B cell (primary cell): ENCODE results near the gene KLHL3. TPM values are rescaled to one million over a fixed set of nuclear protein-coding genes. Genes with fewer than 3 reads are reported as not detected.

ENCODE experiments used
- ATAC-seq: fragments of 200-7000 bp; cut with Tn5 transposase; one replicate; pipeline ENCODE4 v1.10.0; 2021; ENCODE audit warnings: low read depth, mild to moderate bottlenecking, moderate number of reproducible peaks, moderate library complexity
- CTCF ChIA-PET: fragments of 350-600 bp; sonication (Branson Sonifier 250); formaldehyde crosslinking; loops from one replicate; lab custom pipeline; 2021; ENCODE audit warnings: antibody characterized with exemption, inconsistent platforms; lab: Charles Lee
- POLR2A ChIA-PET: fragments of 350-600 bp; sonication (Branson Sonifier 250); formaldehyde crosslinking; loops from one replicate; lab custom pipeline; 2021; ENCODE audit warnings: antibody characterized with exemption; lab: Charles Lee
- DNase-seq: peaks from one replicate; pipeline ENCODE4 v3.0.0; 2013
- H2AFZ ChIP-seq: 2 replicates; pipeline ENCODE4 v1.6.1; 2012; ENCODE audit warnings: mild to moderate bottlenecking, low read depth, low read length; ENCODE audit not compliant: insufficient read depth, poor library complexity, severe bottlenecking
- H3K27ac ChIP-seq, 2 donors: 1 replicate in 1 of 2; 2 replicates in 1 of 2; pipeline ENCODE4 v1.5.1; 2012 to 2013; ENCODE audit warnings: low read length in 2 of 2, mild to moderate bottlenecking in 2 of 2, moderate library complexity in 1 of 2
- H3K27me3 ChIP-seq, 4 experiments: fragments of 200-600 bp in 1 of 4; sonication (generic) in 1 of 4; replicated peaks in 1 of 4; 1 replicate in 2 of 4; 2 replicates in 2 of 4; pipeline versions ENCODE4 v1.6.1 to v1.7.0; 2013 to 2016; ENCODE audit warnings: low read length in 3 of 4, mild to moderate bottlenecking in 2 of 4, mixed read lengths in 1 of 4, moderate library complexity in 1 of 4; ENCODE audit not compliant: insufficient read depth in 4 of 4, control insufficient read depth in 3 of 4; ENCODE audit errors: control extremely low read depth in 1 of 4
- H3K36me3 ChIP-seq, 2 experiments: replicated peaks in 1 of 2; 1 replicate in 1 of 2; 2 replicates in 1 of 2; pipeline versions ENCODE4 v1.6.1 to v1.7.1; 2013; ENCODE audit warnings: low read length in 1 of 2; ENCODE audit not compliant: insufficient read depth in 2 of 2, control insufficient read depth in 1 of 2; ENCODE audit errors: control extremely low read depth in 1 of 2, extremely low read depth in 1 of 2
- H3K4me1 ChIP-seq, 2 donors: fragments of 200-600 bp in 1 of 2; sonication (generic) in 1 of 2; 1 replicate in 1 of 2; 2 replicates in 1 of 2; pipeline versions ENCODE4 v1.5.1 to v1.6.1; 2013 to 2017; ENCODE audit warnings: low read length in 2 of 2; ENCODE audit not compliant: control insufficient read depth in 2 of 2, insufficient read depth in 2 of 2
- H3K4me2 ChIP-seq: replicated peaks from 2 replicates; pipeline ENCODE3; 2012; ENCODE audit warnings: mild to moderate bottlenecking, low read depth, low read length; ENCODE audit not compliant: poor library complexity, severe bottlenecking
- H3K4me3 ChIP-seq, 5 experiments: fragments of 200-600 bp in 1 of 5; sonication (generic) in 1 of 5; 1 replicate in 3 of 5; 2 replicates in 2 of 5; pipeline versions ENCODE4 v1.5.1 to v1.7.0; 2011 to 2016; ENCODE audit warnings: low read length in 4 of 5, mild to moderate bottlenecking in 4 of 5, low read depth in 2 of 5, control low read depth in 1 of 5, moderate library complexity in 1 of 5; ENCODE audit not compliant: insufficient read depth in 1 of 5; ENCODE audit errors: control extremely low read depth in 1 of 5, extremely low read depth in 1 of 5
- H3K79me2 ChIP-seq: fragments of 200-600 bp; sonication (generic); one replicate; pipeline ENCODE4 v1.6.0; 2016; ENCODE audit warnings: low read length; ENCODE audit not compliant: control insufficient read depth, insufficient read depth
- H3K9ac ChIP-seq: fragments of 200-600 bp; sonication (generic); 2 replicates; pipeline ENCODE4 v1.6.1; 2017; ENCODE audit warnings: mild to moderate bottlenecking, low read length, moderate library complexity
- H3K9me3 ChIP-seq, 3 donors: one replicate each; pipeline versions ENCODE4 v1.6.1 to v1.7.1; 2013; ENCODE audit warnings: low read length in 2 of 3; ENCODE audit not compliant: control insufficient read depth in 2 of 3, insufficient read depth in 1 of 3; ENCODE audit errors: control extremely low read depth in 1 of 3
- H4K20me1 ChIP-seq: 2 replicates; pipeline ENCODE4 v1.6.0; 2012; ENCODE audit warnings: mild to moderate bottlenecking, low read length; ENCODE audit not compliant: insufficient read depth, control insufficient read depth, poor library complexity, severe bottlenecking
- H3K27ac Mint-ChIP-seq: one replicate; pipeline ENCODE4 v1.8.0; 2021; ENCODE audit warnings: mixed read lengths
- H3K27me3 Mint-ChIP-seq: one replicate; pipeline ENCODE4 v1.8.0; 2021; ENCODE audit warnings: mixed read lengths
- H3K4me1 Mint-ChIP-seq: one replicate; pipeline ENCODE4 v1.8.0; 2021; ENCODE audit warnings: mixed read lengths
- H3K4me3 Mint-ChIP-seq: one replicate; pipeline ENCODE4 v1.8.0; 2021; ENCODE audit warnings: mixed read lengths
- H3K9me3 Mint-ChIP-seq: one replicate; pipeline ENCODE4 v1.8.0; 2022; ENCODE audit warnings: mixed read lengths; ENCODE audit not compliant: insufficient read depth
- EZH2 ChIP-seq: IDR thresholded peaks from 2 replicates; pipeline ENCODE4 v1.6.1; 2012; ENCODE audit warnings: borderline replicate concordance, low read depth, mild to moderate bottlenecking, moderate library complexity, low read length; ENCODE audit not compliant: insufficient read depth, poor library complexity, severe bottlenecking
- WGBS: methylation state at CpG from one replicate; pipeline ENCODE4 v1.1.5; 2013; ENCODE audit warnings: missing lambda C conversion rate; ENCODE audit not compliant: insufficient coverage; 5-methylcytosine and 5-hydroxymethylcytosine counted together
- intact Hi-C: fragments of 100-400 bp; cut with micrococcal nuclease; formaldehyde crosslinking; loops from one replicate; pipeline ENCODE4 v1.10.0; 2022
- polyA plus RNA-seq: library from polyadenylated mRNA; depleted of rRNA; stranded (reverse); fragments of >200 nt; gene quantifications from 2 replicates; pipeline ENCODE4 v1.2.3, GENCODE V29; 2012
- total RNA-seq, 2 donors: library from RNA; stranded (reverse); fragments of 120-200 nt in 1 of 2; gene quantifications; 1 replicate in 1 of 2; 2 replicates in 1 of 2; pipeline versions ENCODE4 v1.2.3 to v1.2.4, GENCODE V29; 2013 to 2022
- TF ChIP-seq, protein P1 (sequence below): fragments of 200-600 bp; IDR thresholded peaks from one replicate; pipeline ENCODE4 v1.8.0; 2022; ENCODE audit warnings: antibody characterized with exemption, mild to moderate bottlenecking

Gene KLHL3
- total and polyA plus RNA-seq, 2 donors (not counting 1 experiment from before 2014, with no cell fraction given) = 3.3 to 4.5 TPM

DNA sequence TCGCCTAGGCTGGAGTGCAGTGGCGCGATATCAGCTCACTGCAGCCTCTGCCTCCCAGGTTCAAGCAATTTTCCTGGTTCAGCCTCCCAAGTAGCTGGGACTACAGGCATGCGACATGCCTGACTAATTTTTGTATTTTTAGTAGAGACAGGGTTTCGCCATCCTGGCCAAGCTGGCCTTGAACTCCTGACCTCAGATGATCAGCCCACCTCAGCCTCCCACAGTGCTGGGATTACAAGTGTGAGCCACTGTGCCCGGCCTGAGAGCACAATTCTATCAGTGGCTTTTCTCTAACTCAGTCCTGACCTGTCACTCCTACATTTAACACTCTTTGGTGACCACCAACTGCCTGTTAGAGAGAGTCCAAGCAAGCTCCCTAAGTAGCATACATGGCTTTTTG, 154.1 kb downstream of the KLHL3 start:
- no peak overlapping the region for H3K4me2 ChIP-seq

DNA sequence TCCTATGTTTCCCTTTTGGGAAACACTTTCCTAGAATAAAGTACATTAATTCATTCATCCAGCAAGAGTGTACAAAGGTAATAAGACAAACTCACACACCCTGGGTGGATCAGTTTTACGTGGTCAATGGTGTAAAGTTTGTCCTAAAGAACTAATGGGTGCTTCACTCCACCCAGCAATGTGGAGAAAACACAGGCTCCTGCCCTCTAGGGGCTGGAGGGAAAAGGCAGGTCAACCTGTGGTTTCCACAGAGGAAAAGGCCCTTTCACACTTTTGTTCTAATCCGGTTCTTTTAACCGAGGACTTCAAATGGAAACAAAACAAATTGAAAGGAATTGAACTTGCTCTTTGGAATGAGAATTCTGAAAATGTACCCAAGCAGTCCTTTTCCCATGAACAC, 155.9 kb downstream of the KLHL3 start:
- TF ChIP-seq EZH2 = no peak
- TF ChIP-seq, protein P1, sequence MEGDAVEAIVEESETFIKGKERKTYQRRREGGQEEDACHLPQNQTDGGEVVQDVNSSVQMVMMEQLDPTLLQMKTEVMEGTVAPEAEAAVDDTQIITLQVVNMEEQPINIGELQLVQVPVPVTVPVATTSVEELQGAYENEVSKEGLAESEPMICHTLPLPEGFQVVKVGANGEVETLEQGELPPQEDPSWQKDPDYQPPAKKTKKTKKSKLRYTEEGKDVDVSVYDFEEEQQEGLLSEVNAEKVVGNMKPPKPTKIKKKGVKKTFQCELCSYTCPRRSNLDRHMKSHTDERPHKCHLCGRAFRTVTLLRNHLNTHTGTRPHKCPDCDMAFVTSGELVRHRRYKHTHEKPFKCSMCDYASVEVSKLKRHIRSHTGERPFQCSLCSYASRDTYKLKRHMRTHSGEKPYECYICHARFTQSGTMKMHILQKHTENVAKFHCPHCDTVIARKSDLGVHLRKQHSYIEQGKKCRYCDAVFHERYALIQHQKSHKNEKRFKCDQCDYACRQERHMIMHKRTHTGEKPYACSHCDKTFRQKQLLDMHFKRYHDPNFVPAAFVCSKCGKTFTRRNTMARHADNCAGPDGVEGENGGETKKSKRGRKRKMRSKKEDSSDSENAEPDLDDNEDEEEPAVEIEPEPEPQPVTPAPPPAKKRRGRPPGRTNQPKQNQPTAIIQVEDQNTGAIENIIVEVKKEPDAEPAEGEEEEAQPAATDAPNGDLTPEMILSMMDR = no peak
- Histone ChIP-seq H3K4me3 (no peak overlapping the region), H3K9ac (no peak overlapping the region), H3K27me3 (peaks cover 0 to 6% (median 0%) of the 10 kb centered on the region in 4 experiments), H4K20me1 (no peaks in the 10 kb centered on the region), H3K27ac (no peak overlapping the region), H3K4me1 (no peaks in the 10 kb centered on the region), H3K9me3 (no peaks in the 10 kb centered on the region), H3K36me3 (no peaks in the 10 kb centered on the region), H2AFZ (no peak overlapping the region), H3K79me2 (no peaks in the 10 kb centered on the region), H3K4me2 (no peak overlapping the region)
- ChIA-PET CTCF (no interaction called here), POLR2A (no interaction called here)
- intact Hi-C loops = no loop called here
- H3K4me3 Mint-ChIP-seq = no peak overlapping the region
- no CpG with 5 or more reads among the region's 3 CpGs for WGBS
- H3K27ac Mint-ChIP-seq = no peak overlapping the region
- peaks cover 34% of the 10 kb centered on the region for H3K27me3 Mint-ChIP-seq
- no peaks in the 10 kb centered on the region for H3K4me1 Mint-ChIP-seq
- DNase-seq (no peak), ATAC-seq (no peak)
- no peaks in the 10 kb centered on the region for H3K9me3 Mint-ChIP-seq

More for the DNA sequence above, 154.1 kb downstream of the KLHL3 start:
- intact Hi-C loops = no loop called here
- Histone ChIP-seq H3K79me2 (no peaks in the 10 kb centered on the region), H3K27me3 (peaks cover 0 to 6% (median 0%) of the 10 kb centered on the region in 4 experiments), H3K27ac (no peak overlapping the region), H3K4me3 (no peak overlapping the region), H3K9me3 (peaks cover 0 to 4% (median 0%) of the 10 kb centered on the region in 3 donors), H3K4me1 (no peaks in the 10 kb centered on the region), H4K20me1 (no peaks in the 10 kb centered on the region), H3K9ac (no peak overlapping the region), H3K36me3 (no peaks in the 10 kb centered on the region), H2AFZ (no peak overlapping the region)
- ChIA-PET CTCF (no interaction called here), POLR2A (no interaction called here)
- ATAC-seq (no peak), DNase-seq (no peak)
- peaks cover 32% of the 10 kb centered on the region for H3K27me3 Mint-ChIP-seq
- TF ChIP-seq, protein P1 = no peak
- TF ChIP-seq EZH2 = no peak
- no peaks in the 10 kb centered on the region for H3K4me1 Mint-ChIP-seq
- H3K9me3 Mint-ChIP-seq = no peaks in the 10 kb centered on the region
- 60% methylated on average over 4 of the region's 6 CpGs for WGBS
- H3K27ac Mint-ChIP-seq = no peak overlapping the region
- no peak overlapping the region for H3K4me3 Mint-ChIP-seq
